ENCODE data around the gene CFAP57.

Gene CFAP57

DNA sequence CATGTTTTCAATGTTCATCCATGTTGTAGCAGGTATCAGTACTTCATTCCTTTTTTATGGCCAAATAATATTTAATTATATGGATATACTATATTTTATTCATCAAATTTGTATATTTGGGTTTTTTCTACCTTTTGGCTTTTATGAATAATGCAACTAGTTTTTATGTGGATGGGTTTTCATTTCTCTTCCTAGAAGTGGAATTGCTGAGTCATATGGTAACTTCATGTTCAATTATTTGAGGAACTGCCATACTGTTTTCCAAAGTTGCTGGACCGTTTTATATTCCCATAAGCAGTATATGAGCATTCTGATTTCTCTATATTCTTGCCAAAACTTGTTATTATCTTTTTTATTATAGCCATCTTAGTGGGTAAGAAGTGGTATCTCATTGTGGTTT is 16.0 kb downstream of the CFAP57 start:
- peaks cover 0 to 11% of the 10 kb centered on the region in 2 donors for H3K27me3 ChIP-seq
- H3K4me3 ChIP-seq, result no peak overlapping the region
- peaks cover 0 to 3% (median 0%) of the 10 kb centered on the region in 3 donors for H3K9me3 ChIP-seq
- no peak for DNase-seq
- intact Hi-C loops (cut with DNase I; ENCODE audit: low total_unique reads), result no loop called here
- no peak overlapping the region for H3K27ac ChIP-seq
- H3K4me1 ChIP-seq, result no peaks in the 10 kb centered on the region
- H3K36me3 ChIP-seq, result no peaks in the 10 kb centered on the region
- TF ChIP-seq, protein P1, sequence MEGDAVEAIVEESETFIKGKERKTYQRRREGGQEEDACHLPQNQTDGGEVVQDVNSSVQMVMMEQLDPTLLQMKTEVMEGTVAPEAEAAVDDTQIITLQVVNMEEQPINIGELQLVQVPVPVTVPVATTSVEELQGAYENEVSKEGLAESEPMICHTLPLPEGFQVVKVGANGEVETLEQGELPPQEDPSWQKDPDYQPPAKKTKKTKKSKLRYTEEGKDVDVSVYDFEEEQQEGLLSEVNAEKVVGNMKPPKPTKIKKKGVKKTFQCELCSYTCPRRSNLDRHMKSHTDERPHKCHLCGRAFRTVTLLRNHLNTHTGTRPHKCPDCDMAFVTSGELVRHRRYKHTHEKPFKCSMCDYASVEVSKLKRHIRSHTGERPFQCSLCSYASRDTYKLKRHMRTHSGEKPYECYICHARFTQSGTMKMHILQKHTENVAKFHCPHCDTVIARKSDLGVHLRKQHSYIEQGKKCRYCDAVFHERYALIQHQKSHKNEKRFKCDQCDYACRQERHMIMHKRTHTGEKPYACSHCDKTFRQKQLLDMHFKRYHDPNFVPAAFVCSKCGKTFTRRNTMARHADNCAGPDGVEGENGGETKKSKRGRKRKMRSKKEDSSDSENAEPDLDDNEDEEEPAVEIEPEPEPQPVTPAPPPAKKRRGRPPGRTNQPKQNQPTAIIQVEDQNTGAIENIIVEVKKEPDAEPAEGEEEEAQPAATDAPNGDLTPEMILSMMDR (IDR thresholded peaks at IDR 0.05), result no peak

DNA sequence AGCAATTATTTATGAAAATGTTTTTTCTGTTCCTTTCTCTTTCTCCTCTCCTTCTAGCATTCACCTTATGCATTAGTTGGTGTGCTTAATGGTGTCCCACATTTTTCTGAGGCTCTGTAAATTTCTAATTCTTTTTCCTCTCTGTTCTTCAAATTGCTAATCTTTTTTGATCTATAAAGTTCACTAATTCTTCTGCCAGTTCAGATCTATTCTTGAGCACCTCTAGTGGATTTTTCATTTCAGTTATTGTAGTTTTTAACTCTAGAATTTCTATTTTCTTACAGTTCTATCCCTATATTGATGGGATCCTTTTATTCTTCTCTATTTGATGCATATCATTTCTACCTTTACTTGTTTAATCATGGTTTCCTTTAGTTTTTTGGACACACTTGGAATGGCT is 22.4 kb downstream of the CFAP57 start:
- DNase-seq, result no peak
- Histone ChIP-seq H3K36me3 (no peaks in the 10 kb centered on the region), H3K4me3 (no peak overlapping the region), H3K27me3 (no peaks in the 10 kb centered on the region), H3K27ac (no peak overlapping the region), H3K9me3 (peaks cover 0 to 3% (median 0%) of the 10 kb centered on the region in 3 donors), H3K4me1 (no peaks in the 10 kb centered on the region)
- TF ChIP-seq, protein P1 (IDR thresholded peaks at IDR 0.05), result no peak
- intact Hi-C loops (cut with DNase I; ENCODE audit: low total_unique reads), result no loop called here

DNA sequence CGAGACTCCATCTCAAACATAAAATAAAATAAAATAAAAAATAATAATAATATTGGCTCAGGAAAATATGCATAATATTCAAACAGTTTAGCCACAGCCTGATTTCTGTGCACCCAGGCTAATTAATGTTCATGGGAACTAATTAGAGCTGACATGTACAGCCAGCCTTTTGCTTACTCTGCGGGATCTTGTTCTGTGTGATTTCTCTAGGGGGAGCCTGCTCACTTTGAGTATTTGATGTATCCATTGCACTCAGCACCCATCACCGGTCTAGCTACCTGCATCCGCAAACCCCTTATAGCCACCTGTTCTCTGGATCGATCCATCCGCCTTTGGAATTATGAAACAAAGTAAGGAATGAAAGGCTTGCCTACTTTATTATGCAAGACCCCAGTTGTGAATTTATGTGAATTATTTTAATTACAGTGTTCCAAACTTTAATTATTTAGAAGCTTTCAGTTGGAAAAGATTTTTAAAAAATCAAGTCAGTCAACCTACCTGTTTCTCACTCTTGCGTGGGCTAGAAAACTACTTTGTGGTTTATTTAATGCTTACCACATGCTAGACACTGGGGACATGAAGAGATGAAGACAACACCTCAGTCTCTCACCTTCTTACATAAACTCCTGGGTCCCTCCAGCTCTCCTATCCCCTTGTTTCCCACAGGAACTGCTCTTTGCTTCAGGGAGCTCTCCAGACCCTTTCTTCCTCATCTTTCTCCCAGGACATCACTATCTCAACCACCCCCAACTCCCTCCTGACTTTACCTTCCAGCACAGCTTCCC is 25.4 kb downstream of the CFAP57 start:
- TF ChIP-seq, protein P1 (IDR thresholded peaks at IDR 0.05), result no peak
- no peak overlapping the region for H3K4me3 ChIP-seq
- no peaks in the 10 kb centered on the region for H3K9me3 ChIP-seq
- intact Hi-C loops (cut with DNase I; ENCODE audit: low total_unique reads), result no loop called here
- H3K4me1 ChIP-seq, result no peaks in the 10 kb centered on the region
- H3K27me3 ChIP-seq, result no peaks in the 10 kb centered on the region
- DNase-seq, result no peak
- H3K27ac ChIP-seq, result no peak overlapping the region
- H3K36me3 ChIP-seq, result no peaks in the 10 kb centered on the region

DNA sequence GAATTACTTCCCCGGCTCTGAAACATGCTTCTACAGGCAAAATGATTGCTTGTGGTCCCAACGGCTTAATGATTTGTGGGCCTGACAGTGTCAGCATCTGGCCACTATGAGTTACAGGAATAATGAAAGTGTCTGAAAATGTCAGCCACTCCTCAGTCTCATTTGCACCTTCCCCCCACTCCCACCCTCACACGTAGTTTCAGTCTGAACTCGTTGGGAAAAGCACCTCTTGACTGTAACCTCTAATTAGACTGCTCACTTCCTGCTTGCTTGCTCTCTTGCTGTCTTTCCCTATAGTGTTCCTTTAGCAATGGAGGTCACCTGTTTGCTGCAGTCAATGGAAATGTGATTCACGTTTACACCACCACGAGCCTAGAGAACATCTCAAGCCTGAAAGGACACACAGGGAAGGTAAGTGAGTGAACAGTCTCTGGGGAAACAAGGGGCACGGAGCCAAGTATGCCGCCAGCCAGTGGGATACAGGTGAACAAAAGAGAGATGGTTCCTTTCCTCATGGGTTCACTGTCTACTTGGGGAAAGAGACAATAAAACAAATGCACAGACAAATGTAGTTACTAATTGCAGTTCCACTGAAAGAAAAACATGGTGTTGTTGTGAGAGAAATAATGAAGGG is 27.1 kb downstream of the CFAP57 start:
- Histone ChIP-seq H3K4me1 (no peaks in the 10 kb centered on the region), H3K4me3 (no peak overlapping the region), H3K27me3 (no peaks in the 10 kb centered on the region), H3K36me3 (no peaks in the 10 kb centered on the region), H3K27ac (no peak overlapping the region), H3K9me3 (no peaks in the 10 kb centered on the region)
- no peak for DNase-seq
- intact Hi-C loops (cut with DNase I; ENCODE audit: low total_unique reads), result no loop called here
- TF ChIP-seq, protein P1 (IDR thresholded peaks at IDR 0.05), result no peak

DNA sequence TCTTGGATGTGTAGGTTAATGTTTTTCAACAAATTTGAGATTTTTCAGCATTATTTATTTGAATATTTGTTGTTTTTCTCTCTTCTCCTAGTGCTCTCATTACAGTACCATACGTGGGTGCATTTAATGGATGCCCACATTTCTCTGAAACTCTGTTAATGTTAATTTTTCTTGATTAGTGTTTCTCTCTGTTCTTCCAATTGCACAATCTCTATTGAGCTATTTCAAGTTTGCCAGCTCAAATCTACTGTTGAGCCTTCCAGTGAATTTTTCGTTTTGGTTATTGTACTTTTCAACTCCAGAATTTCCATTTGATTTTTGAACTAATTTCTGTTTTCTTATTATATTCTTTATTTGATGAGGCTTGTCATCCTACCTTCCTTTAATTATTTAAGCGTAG is 31.7 kb downstream of the CFAP57 start:
- H3K4me1 ChIP-seq, result peaks cover 0 to 22% (median 20%) of the 10 kb centered on the region in 4 donors
- DNase-seq, result no peak
- no peaks in the 10 kb centered on the region for H3K36me3 ChIP-seq
- intact Hi-C loops (cut with DNase I; ENCODE audit: low total_unique reads), result no loop called here
- no peak overlapping the region for H3K27ac ChIP-seq
- H3K27me3 ChIP-seq, result no peaks in the 10 kb centered on the region
- TF ChIP-seq, protein P1 (IDR thresholded peaks at IDR 0.05), result no peak
- no peaks in the 10 kb centered on the region for H3K9me3 ChIP-seq
- H3K4me3 ChIP-seq, result no peak overlapping the region

Measured in tibial artery (tissue), 4 donors.